Retinal pigment epithelial cell (primary cell): ENCODE results near the gene CHODL.

ENCODE experiments used
- DNase-seq: peaks from one replicate; pipeline ENCODE4 v3.0.0-alpha.2; 2010; ENCODE audit warnings: low read depth
- H3K4me3 ChIP-seq: 2 replicates; pipeline ENCODE4 v1.5.1; 2011; ENCODE audit warnings: mild to moderate bottlenecking, low read length, control low read depth, moderate library complexity
- CTCF ChIP-seq: conservative IDR thresholded peaks from 2 replicates; pipeline ENCODE4 v1.5.1; 2011; ENCODE audit warnings: low read depth, low read length, control low read depth, inconsistent platforms

Gene CHODL

DNA sequence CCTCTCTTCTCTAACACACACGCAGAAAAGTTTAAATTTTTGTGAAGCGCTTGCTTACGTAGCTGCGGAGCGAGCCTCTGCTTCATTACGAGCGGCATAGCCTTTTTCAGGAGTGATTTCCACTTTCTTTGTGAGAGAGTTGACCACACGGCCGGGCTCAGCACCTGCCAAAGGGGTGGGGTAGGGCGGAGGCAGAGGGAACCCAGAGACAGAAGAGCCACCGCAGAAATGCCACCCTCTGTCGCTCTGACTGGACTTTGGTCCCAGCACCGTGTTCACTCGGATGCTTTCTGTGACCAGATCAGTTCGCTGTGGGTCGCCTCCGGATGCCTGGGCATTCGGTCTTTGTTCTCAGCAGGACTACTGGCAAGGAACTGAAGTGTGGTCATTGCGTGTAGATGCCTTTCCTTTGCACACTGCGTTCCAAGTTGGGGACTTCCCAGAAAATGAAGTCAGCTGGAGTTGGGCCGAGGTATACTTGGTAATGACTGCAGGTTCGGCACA is 883 bp downstream of the CHODL start:
- peak overlapping the region; percentile 59 for H3K4me3 ChIP-seq
- TF ChIP-seq CTCF: no peak
- DNase-seq: no peak

DNA sequence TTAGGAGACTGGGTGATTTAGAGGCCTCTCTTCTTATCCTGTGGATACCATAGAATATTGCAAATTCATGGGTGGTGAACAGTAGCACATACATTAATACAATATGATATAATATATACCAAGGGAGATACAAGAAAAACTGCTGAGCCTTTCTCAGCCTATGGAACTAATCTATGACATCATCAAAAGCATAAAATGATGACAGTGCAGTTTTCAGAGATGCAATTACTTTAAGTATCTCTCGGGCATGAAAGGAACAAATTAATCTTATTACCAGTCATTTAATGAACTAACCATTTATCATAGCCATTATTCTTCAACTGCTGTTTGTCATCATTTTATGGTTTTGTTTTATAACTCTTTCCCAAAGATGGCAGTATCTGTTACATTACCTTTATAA is 3.5 kb downstream of the CHODL start:
- no peak for DNase-seq
- no peak for TF ChIP-seq CTCF
- no peak overlapping the region for H3K4me3 ChIP-seq

DNA sequence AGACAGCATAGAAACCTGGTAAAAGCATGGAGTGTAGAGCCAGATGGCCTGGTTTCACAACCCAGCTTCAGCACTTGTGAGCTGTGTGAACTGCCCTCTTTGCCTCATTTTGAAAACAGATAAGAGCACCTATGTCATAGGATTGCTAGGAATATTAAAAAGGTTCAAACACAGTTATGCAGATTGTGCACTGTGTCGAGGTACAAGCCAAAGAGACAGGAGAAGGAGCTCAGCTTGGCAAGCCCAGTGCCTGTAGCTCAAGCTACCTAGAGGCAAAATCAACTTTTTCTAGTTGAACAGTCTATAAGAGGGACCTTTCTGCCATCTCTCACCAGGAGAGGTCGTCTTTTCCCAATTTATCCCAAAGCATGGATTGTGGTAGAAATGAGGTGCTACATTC is 5.0 kb downstream of the CHODL start:
- TF ChIP-seq CTCF: peak; percentile 40
- no peak for DNase-seq
- no peak overlapping the region for H3K4me3 ChIP-seq

DNA sequence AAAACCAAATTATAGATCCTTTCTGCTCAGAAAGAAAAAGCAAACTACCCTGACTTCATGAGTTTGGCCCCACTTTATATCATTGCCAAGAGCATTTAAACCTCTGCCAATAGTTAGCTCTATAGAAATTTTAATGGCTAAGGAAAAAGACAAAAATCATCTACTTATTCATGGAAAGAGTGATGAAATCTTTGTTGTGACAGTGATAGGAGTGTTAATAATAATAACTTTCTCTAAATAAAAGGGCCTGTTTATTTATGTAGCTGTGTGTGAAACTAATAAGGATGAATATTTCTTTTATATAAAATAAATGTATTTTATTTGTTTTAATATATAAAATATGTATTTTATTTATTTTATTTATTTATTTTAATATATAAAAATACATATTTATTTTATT is 6.4 kb downstream of the CHODL start:
- DNase-seq: no peak
- H3K4me3 ChIP-seq: no peak overlapping the region
- no peak for TF ChIP-seq CTCF

DNA sequence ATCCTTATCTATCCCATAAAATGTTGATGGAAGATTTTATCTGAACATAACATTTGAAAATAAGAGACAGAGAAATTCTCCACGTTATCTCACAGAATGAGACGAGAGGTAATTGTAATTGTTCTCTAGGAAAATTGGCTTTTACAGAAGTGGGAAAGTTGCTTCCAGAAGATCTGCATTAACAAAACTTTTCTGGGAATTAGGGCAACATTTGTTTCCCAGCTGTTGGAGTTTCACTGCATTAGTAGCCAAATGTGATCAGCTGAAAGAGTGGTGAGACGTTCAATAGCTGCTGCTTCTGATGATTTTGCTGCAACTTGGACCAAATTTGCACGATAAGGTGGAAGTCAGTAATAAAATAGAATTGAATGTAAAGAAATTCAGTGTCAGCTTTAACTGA is 7.6 kb downstream of the CHODL start:
- no peak for TF ChIP-seq CTCF
- no peak overlapping the region for H3K4me3 ChIP-seq
- no peak for DNase-seq

DNA sequence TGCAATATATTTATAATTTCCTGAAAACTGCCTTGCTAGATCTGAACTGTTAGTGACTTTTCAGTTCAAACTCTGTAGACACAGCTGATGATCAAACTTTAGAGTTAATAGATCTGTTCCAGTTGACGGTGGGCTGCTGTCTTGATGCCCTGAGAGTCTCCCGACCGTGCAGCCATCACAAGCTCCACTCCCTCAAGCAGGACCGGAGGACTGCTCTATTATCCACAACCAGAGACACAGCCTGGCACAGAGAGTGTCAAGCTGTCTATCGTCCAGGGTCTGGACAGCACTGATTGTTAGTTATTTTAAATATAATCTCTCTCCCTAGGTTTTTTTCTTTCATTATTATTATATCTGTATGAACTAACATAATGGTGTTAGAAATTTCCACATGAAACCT is 8.0 kb downstream of the CHODL start:
- no peak overlapping the region for H3K4me3 ChIP-seq
- no peak for DNase-seq
- TF ChIP-seq CTCF: no peak

- no peak overlapping the region for H3K4me3 ChIP-seq
- no peak for TF ChIP-seq CTCF
- no peak for DNase-seq
Measured at GRCh38 chr21:18253221-18253620, 8.6 kb downstream of the CHODL start.
